Astrocyte (in vitro differentiated cells and primary cell): ENCODE measurements around the gene GLT1D1. TPM values are rescaled to one million over a fixed set of nuclear protein-coding genes. Genes with fewer than 3 reads are reported as not detected.
A peak's percentile ranks its signal among the peaks of the same experiment; 100 is the strongest.

ENCODE experiments used
- DNase-seq: peaks from one replicate; pipeline ENCODE4 v3.0.0-alpha.2; 2010; ENCODE audit warnings: low read depth
- FAIRE-seq: peaks from 2 replicates; lab custom pipeline; 2011; peaks lifted over from hg19 to GRCh38; lab: Jason Lieb, UNC
- H2AFZ ChIP-seq: 2 replicates; pipeline ENCODE4 v1.6.0; 2012; ENCODE audit warnings: low read depth, low read length, inconsistent platforms
- H3K27ac ChIP-seq: 2 replicates; pipeline ENCODE4 v1.5.1; 2011; ENCODE audit warnings: low read depth, low read length, inconsistent platforms
- H3K27me3 ChIP-seq: 2 replicates; pipeline ENCODE4 v1.6.0; 2011; ENCODE audit warnings: low read length, inconsistent platforms; ENCODE audit not compliant: insufficient read depth
- H3K36me3 ChIP-seq: 2 replicates; pipeline ENCODE4 v1.5.1; 2011; ENCODE audit warnings: low read length, inconsistent platforms; ENCODE audit not compliant: insufficient read depth
- H3K4me1 ChIP-seq: 2 replicates; pipeline ENCODE4 v1.5.1; 2011; ENCODE audit warnings: low read length, inconsistent platforms; ENCODE audit not compliant: insufficient read depth
- H3K4me2 ChIP-seq: 2 replicates; pipeline ENCODE4 v1.6.0; 2012; ENCODE audit warnings: low read length, inconsistent platforms
- H3K4me3 ChIP-seq: 2 replicates; pipeline ENCODE4 v1.5.1; 2011; ENCODE audit warnings: low read depth, mild to moderate bottlenecking, low read length, inconsistent platforms; ENCODE audit not compliant: insufficient read depth
- H3K79me2 ChIP-seq: 2 replicates; pipeline ENCODE4 v1.6.0; 2012; ENCODE audit warnings: mild to moderate bottlenecking, low read length, inconsistent platforms; ENCODE audit not compliant: insufficient read depth
- H3K9ac ChIP-seq: 2 replicates; pipeline ENCODE4 v1.6.0; 2012; ENCODE audit warnings: mild to moderate bottlenecking, low read length, inconsistent platforms
- H3K9me3 ChIP-seq: 2 replicates; pipeline ENCODE4 v1.5.1; 2012; ENCODE audit warnings: low read depth, mild to moderate bottlenecking, low read length, inconsistent platforms; ENCODE audit not compliant: insufficient read depth
- H4K20me1 ChIP-seq: 2 replicates; pipeline ENCODE4 v1.6.0; 2012; ENCODE audit warnings: low read length, inconsistent platforms; ENCODE audit not compliant: insufficient read depth
- H3K27ac Mint-ChIP-seq: one replicate; pipeline ENCODE4 v1.8.0; 2021; ENCODE audit warnings: mild to moderate bottlenecking, mixed read lengths; ENCODE audit not compliant: unreplicated experiment
- H3K27me3 Mint-ChIP-seq: one replicate; pipeline ENCODE4 v1.8.0; 2021; ENCODE audit warnings: low read depth, mixed read lengths; ENCODE audit not compliant: unreplicated experiment
- H3K36me3 Mint-ChIP-seq: one replicate; pipeline ENCODE4 v1.8.0; 2021; ENCODE audit warnings: low read depth, mixed read lengths; ENCODE audit not compliant: unreplicated experiment
- H3K4me1 Mint-ChIP-seq: one replicate; pipeline ENCODE4 v1.8.0; 2021; ENCODE audit warnings: low read depth, mixed read lengths; ENCODE audit not compliant: unreplicated experiment
- H3K4me3 Mint-ChIP-seq: one replicate; pipeline ENCODE4 v1.8.0; 2021; ENCODE audit warnings: mild to moderate bottlenecking, moderate library complexity, mixed read lengths; ENCODE audit not compliant: unreplicated experiment
- H3K9me3 Mint-ChIP-seq: one replicate; pipeline ENCODE4 v1.8.0; 2021; ENCODE audit warnings: mild to moderate bottlenecking, mixed read lengths; ENCODE audit not compliant: unreplicated experiment
- CTCF ChIP-seq: IDR thresholded peaks from 2 replicates; pipeline ENCODE4 v1.5.1; 2011; ENCODE audit warnings: low read depth, mild to moderate bottlenecking, inconsistent platforms, low read length, moderate library complexity; ENCODE audit not compliant: insufficient read depth
- EZH2 ChIP-seq: IDR thresholded peaks from 2 replicates; pipeline ENCODE4 v1.6.1; 2012; ENCODE audit warnings: mild to moderate bottlenecking, low read length, inconsistent platforms; ENCODE audit not compliant: insufficient read depth
- total RNA-seq: library from RNA; stranded (reverse); gene quantifications from 2 replicates; pipeline ENCODE4 v1.2.1, GENCODE V29; 2021

The GLT1D1 gene
- total RNA-seq, 1 donor from 2014 or later: 0.16 TPM

GRCh38 chr12:128820723-128821432, 32.4 kb upstream of the GLT1D1 start:
- DNase-seq (no peak), FAIRE-seq (no peak)
- peaks cover 3% of the 10 kb centered on the region for H3K9me3 Mint-ChIP-seq
- H3K36me3 Mint-ChIP-seq: peaks cover 5% of the 10 kb centered on the region
- Histone ChIP-seq H3K4me1 (peaks cover 28% of the 10 kb centered on the region), H2AFZ (no peak overlapping the region), H3K4me2 (no peak overlapping the region), H3K79me2 (peaks cover 78% of the 10 kb centered on the region), H3K36me3 (peaks cover 4% of the 10 kb centered on the region), H3K9me3 (no peaks in the 10 kb centered on the region), H3K27ac (no peak overlapping the region), H3K9ac (peak overlapping the region; percentile 10), H4K20me1 (peaks cover 32% of the 10 kb centered on the region), H3K4me3 (no peak overlapping the region), H3K27me3 (no peaks in the 10 kb centered on the region)
- no peak for TF ChIP-seq EZH2
- TF ChIP-seq CTCF: no peak
- no peaks in the 10 kb centered on the region for H3K27me3 Mint-ChIP-seq
- H3K4me3 Mint-ChIP-seq: peak overlapping the region; percentile 46
- H3K4me1 Mint-ChIP-seq: peaks cover 12% of the 10 kb centered on the region
- no peak overlapping the region for H3K27ac Mint-ChIP-seq

DNA sequence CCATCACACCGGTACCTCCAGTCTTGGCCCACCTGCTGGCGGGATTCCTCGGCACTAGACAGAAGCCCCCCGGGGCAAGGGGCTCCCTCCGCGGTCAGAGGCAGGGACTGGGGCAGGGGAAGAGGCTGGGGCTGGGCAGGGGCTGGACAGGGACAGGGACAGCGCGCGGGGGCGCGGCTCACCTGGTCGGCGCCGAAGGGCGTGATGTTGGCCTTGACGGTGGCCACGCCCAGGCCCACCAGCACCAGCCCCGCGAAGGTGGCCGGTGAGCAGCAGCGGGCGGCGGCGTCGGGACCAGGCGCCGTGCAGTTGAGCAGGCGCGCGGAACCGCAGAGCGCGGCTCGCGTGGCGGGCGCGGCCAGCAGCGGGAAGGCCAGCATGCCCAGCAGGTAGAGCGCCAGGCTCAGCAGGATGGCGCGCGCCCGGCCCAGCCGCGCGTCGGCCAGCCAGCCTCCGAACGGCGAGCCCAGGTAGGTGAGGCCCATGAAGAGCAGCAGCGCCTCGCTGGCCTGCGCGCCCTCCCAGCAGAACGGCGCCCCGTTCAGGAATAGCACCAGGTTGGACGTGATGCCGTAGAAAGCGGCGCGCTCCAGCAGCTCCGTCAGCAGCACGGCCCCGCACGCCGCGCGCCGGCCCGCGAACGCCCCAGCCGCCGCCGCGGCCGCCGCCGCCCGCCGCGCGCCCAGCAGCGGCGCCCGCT, 29.9 kb upstream of the GLT1D1 start:
- FAIRE-seq (no peak), DNase-seq (peak; percentile 30)
- Histone ChIP-seq H3K9ac (peak overlapping the region; percentile 91), H3K4me1 (peaks cover 14% of the 10 kb centered on the region), H3K4me3 (peak overlapping the region; percentile 84), H3K36me3 (peaks cover 4% of the 10 kb centered on the region), H3K79me2 (peaks cover 53% of the 10 kb centered on the region), H3K27me3 (no peaks in the 10 kb centered on the region), H2AFZ (peak overlapping the region; percentile 83), H3K27ac (peak overlapping the region; percentile 91), H3K4me2 (peak overlapping the region; percentile 86), H3K9me3 (no peaks in the 10 kb centered on the region), H4K20me1 (peaks cover 25% of the 10 kb centered on the region)
- peak overlapping the region; percentile 85 for H3K4me3 Mint-ChIP-seq
- peaks cover 4% of the 10 kb centered on the region for H3K4me1 Mint-ChIP-seq
- peaks cover 9% of the 10 kb centered on the region for H3K9me3 Mint-ChIP-seq
- peaks cover 5% of the 10 kb centered on the region for H3K36me3 Mint-ChIP-seq
- H3K27ac Mint-ChIP-seq: no peak overlapping the region
- no peaks in the 10 kb centered on the region for H3K27me3 Mint-ChIP-seq
- TF ChIP-seq CTCF (no peak), EZH2 (no peak)
